RWPE1 (cell line): ENCODE data around the gene FBN2.

ENCODE experiments used
- CTCF ChIA-PET: fragments of 350-600 bp; sonication (Branson Sonifier 250); formaldehyde crosslinking; extraction: SDS; loops from one replicate; lab custom pipeline; 2021; lab: Yijun Ruan, JAX
- POLR2A ChIA-PET: fragments of 400-600 bp; formaldehyde crosslinking; extraction: SDS; loops from one replicate; lab custom pipeline; 2020; ENCODE audit warnings: antibody characterized with exemption; ENCODE audit not compliant: low non-redundant PET; lab: Yijun Ruan, JAX
- DNase-seq: peaks from one replicate; pipeline ENCODE4 v3.0.0; 2012; ENCODE audit warnings: low spot score
- H3K27ac ChIP-seq: fragments of 450-650 bp; 2 replicates; pipeline ENCODE4 v1.5.1; 2017
- CTCF ChIP-seq: fragments of 450-650 bp; conservative IDR thresholded peaks from 2 replicates; pipeline ENCODE4 v1.5.1; 2017; ENCODE audit warnings: low read depth, mild to moderate bottlenecking

The FBN2 gene

GRCh38 chr5:128490761-128491160 lies 47.3 kb downstream of the FBN2 start:
- H3K27ac ChIP-seq = no peak overlapping the region
- ChIA-PET POLR2A (no interaction called here), CTCF (interaction anchor here (0.6 kb wide), 1 partner anchor 1566 kb away, joined by 3 read pairs; no protein-coding TSS in a partner anchor)
- DNase-seq = no peak
- TF ChIP-seq CTCF = no peak

GRCh38 chr5:128487041-128487440 lies 51.0 kb downstream of the FBN2 start:
- no peak for TF ChIP-seq CTCF
- ChIA-PET POLR2A (no interaction called here), CTCF (interaction anchor here (0.7 kb wide), 1 partner anchor 48 kb away, joined by 4 read pairs; no protein-coding TSS in a partner anchor)
- no peak for DNase-seq
- no peak overlapping the region for H3K27ac ChIP-seq

GRCh38 chr5:128483738-128484137 lies 54.3 kb downstream of the FBN2 start:
- no peak for TF ChIP-seq CTCF
- ChIA-PET CTCF (interaction anchor here (0.6 kb wide), 1 partner anchor 334 kb away, joined by 4 read pairs; no protein-coding TSS in a partner anchor), POLR2A (no interaction called here)
- no peak overlapping the region for H3K27ac ChIP-seq
- no peak for DNase-seq

- ChIA-PET POLR2A (no interaction called here), CTCF (interaction anchor here (0.6 kb wide), 1 partner anchor 277 kb away, joined by 5 read pairs; no protein-coding TSS in a partner anchor)
- TF ChIP-seq CTCF = no peak
- no peak for DNase-seq
- no peak overlapping the region for H3K27ac ChIP-seq
Measured at GRCh38 chr5:128480906-128481633, 57.0 kb downstream of the FBN2 start.

GRCh38 chr5:128480158-128480557 lies 57.9 kb downstream of the FBN2 start:
- H3K27ac ChIP-seq = no peak overlapping the region
- CTCF ChIA-PET = interaction anchor here (0.6 kb wide), 2 partner anchors 194 to 278 kb away, joined by 3 to 5 read pairs; no protein-coding TSS in a partner anchor
- DNase-seq = no peak
- POLR2A ChIA-PET = no interaction called here
- TF ChIP-seq CTCF = no peak

- TF ChIP-seq CTCF = no peak
- no peak overlapping the region for H3K27ac ChIP-seq
- ChIA-PET POLR2A (no interaction called here), CTCF (no interaction called here)
- DNase-seq = no peak
Measured at GRCh38 chr5:128478386-128479368, 59.4 kb downstream of the FBN2 start.
